ENCODE results near the gene NKG7.

NKG7 gene

DNA sequence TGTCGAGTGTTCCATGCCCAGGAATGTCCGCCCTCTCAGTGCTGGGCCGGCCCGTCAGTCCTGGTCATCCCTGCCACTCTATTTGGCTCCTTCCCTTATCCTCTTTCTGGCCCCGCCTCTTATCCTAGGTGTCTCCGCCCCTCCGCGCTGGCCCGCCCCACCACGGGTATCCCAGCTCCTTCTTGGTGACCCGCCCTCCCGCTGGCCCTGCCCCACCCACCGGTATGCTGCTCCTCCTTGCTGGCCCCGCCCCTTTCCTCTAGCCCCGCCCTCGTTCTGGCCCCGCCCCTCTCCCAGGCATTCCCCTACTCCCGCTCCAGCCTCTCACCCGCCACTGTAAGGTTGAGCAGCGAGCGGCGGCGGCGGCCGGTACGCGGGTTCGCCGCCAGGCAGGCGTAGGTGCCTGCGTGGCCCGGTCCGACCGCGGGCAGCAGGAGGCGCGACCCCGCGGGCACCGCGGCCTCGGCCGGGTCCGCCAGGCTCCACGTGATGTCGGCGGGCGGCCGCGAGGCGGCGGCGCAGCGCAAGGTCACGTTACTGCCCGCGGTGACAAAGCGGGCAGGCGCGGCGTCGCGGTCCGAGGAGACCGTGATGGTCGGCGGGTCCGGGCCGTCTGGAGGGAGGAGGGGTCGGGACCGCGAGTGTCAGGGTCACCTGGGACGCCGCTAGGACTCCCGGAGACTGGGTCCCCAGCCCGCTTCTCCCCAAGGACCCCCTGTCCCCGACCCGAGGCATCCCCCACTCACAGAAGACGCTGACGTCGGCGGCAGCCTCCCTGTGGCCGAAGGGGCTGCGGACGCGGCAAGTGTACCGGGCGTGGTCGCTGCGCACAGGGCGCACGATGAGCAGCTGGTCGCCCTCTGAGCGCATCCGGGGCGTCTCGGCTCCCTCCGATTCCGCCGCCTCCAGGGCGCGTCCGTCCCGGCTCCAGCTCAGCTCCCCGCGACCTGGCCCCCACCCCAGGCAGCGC lies 32.5 kb downstream of the NKG7 start:
- TF ChIP-seq, protein P1, sequence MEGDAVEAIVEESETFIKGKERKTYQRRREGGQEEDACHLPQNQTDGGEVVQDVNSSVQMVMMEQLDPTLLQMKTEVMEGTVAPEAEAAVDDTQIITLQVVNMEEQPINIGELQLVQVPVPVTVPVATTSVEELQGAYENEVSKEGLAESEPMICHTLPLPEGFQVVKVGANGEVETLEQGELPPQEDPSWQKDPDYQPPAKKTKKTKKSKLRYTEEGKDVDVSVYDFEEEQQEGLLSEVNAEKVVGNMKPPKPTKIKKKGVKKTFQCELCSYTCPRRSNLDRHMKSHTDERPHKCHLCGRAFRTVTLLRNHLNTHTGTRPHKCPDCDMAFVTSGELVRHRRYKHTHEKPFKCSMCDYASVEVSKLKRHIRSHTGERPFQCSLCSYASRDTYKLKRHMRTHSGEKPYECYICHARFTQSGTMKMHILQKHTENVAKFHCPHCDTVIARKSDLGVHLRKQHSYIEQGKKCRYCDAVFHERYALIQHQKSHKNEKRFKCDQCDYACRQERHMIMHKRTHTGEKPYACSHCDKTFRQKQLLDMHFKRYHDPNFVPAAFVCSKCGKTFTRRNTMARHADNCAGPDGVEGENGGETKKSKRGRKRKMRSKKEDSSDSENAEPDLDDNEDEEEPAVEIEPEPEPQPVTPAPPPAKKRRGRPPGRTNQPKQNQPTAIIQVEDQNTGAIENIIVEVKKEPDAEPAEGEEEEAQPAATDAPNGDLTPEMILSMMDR (IDR thresholded peaks at IDR 0.05) = peak; percentile 50

DNA sequence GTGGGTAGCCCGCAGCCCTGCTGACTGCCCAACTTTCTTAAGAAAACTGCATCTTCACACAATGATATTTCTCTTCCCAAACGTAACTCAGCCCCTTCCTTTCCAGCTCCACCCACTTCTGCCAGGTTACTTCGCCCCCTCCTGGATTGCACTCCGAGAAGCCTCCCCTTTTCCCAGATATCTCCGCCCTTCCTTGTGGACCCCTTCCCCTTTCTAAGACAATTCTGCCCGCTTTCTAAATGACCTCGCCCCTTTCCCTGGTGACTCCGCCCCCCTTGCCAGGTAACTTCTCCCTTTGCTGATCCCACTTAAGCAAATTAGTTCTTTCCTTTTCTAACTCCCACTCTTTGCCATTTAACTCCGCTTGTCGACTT lies 33.2 kb downstream of the NKG7 start:
- TF ChIP-seq, protein P1 (IDR thresholded peaks at IDR 0.05) = no peak

DNA sequence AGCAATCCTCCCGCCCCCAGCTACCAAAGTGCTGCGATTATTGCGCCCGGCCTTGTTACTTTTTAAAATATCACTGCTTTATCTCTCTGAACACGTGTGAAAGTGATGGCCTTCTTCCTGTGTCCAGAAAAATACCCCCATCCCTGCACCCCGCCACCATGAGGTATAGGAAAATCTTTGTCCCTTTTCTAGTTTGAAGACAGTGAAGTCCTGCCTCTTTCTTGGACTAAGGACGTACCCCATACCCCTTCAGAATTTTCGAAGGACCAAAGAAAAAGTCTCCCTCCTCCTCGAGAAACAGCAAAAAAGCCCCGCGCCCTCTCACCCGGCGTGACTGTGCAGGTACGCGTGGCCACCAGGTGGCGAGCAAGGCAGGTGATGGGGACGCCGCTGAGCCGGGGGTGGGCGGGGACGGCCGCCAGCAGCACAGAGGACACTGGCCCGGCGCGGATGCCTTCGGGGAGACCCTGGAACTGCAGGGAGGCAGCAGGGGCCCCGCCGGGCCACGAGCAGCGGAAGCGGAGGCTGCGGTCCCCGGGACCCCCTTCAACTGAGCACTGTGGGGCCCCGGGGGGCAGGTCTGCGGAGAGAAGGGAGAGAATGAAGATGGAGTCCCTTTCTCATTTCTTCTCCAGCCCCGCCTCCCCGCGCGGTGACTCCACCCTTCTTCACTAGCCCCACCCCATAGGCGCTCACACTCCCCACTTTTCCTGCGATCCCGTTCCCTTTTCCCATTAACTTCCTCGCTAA lies 33.7 kb downstream of the NKG7 start:
- TF ChIP-seq, protein P1 (IDR thresholded peaks at IDR 0.05) = peak; percentile 94

DNA sequence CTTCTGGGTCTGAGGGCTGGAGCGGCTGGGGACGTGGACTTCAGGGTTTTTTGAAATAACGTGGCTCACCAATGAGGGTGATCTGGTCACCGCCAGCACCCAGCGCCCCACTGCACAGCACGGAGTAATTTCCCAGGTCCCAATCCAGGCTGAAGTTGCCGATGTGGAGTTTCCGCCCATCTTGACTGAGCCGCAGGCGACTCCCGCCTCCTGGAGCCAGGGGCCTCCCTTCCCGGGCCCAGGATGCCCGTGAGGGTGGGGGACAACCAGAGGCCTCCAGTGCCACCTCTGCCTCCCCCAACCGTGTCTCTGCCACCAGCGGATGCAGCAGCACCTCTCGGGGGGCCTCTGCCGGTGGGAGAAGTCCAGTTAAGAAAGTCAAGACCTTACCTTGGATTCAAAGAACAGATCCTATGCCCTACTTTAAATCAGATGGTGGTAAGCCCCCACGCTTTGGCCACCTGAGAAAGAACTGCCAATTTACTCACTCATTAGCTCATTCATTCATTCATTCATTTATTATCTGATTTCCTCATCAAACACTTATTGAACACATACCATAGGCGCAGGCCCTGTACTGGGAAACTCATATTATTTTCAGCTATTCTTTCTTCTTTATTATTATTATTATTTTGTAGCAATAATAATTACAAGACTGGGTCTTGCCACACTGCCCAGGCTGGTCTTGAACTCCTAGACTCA lies 34.4 kb downstream of the NKG7 start:
- TF ChIP-seq, protein P1 (IDR thresholded peaks at IDR 0.05) = no peak

DNA sequence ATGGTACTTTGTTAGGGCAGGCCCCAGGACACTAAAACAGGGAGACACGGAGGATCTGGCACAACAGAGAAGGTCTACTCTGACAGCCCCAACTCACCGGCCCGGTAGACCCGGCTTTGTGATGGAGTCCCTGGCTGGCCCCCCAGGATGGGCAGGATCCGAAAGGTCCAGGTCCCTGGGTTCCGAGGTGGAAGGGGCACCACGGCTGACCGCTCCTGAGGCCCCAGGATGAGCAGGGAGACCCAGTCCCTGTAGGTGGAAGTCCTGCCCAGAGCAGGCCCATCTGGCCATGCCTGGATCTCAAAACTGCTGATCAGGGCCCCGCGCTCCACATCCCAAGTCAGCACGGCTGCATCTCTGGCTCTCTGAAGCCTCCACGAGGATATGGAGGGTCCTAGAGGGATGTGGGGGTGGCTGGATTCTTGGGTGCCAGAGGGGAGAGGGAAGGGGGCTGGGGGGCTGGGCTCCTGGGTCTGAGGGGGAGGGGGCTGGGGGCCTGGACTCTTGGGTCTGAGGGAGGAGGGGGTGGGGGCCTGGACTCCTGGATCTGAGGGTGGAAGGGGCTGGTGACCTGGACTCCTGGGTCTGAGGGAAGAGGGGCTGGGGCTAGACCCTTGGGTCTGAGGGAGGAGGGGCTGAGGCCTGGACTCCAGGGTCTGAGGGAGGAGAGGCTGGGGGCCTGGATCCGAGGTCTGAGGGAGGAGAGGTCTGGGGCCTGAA lies 35.2 kb downstream of the NKG7 start:
- TF ChIP-seq, protein P1 (IDR thresholded peaks at IDR 0.05) = no peak

DNA sequence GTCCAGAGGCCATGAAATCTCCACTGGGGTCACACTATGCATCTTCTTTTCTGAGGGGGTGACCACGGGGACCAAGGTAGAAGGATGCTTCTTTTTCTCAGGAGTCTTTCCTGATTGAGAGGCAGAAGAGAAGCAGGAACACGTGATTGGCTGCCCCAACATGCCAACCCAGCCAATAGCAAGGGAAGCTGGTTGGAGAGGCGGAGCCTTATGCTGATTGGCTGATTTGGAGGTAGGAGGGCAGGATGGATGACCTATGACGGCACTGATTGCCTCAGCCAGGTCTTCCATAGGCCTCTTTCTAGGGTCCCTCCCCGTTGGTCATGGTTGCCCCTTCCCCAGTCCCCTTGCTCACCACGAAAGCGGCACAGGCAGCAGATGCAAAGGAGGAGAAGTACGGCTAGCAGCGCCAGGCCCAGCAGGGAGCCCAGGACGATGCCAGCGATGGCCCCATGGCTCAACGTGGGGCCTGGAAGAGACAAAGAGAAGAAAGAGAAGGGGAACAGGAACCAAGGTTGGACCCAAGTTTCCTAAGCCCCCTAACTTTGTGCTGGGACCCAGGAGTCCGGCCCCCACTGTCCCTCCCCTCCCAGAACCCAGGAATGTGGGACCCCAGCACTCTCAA lies 38.5 kb downstream of the NKG7 start:
- TF ChIP-seq, protein P1 (IDR thresholded peaks at IDR 0.05) = no peak

Measured in LNCAP (cell line).